Activated T-cell treated with anti-CD3 and anti-CD28 coated beads, Interleukin-2, amount 50 U/mL, for 1 hour (primary cell): Measurements from ENCODE around the gene NUP93.

ENCODE experiments used
- DNase-seq: peaks from one replicate; pipeline ENCODE4 v3.0.0-alpha.2; 2020

Gene NUP93

DNA sequence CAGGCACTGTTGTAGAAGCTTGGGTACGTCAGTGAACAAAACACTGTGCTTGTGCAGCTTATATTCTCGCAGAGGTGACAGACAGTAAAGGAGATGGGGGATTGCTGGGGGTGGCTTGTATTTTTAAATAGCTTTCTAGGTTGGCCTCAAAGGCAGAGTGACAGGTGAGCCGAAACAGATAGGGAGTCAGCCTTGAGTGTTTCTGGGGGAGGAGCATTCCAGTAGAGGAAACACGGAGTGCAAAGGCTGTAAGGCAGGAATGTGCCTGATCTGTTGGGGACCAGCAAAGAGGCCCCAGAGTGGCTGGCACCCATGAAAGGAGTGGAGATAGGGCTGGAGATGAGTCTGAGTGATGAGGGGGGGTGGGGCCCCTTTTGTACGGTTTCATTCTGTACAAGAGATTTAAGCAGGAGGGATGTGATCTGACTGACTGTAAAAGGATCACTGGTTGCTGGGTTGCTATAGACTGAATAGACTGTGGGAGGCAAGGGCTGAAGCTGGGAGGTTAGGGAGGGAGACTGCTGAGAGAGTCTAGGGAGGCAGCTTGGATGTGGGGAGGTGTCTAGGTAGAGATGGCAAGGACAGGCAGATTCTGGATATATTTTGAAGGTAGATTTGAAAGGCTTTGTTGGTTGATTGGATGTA is 15.2 kb downstream of the NUP93 start:
- DNase-seq = no peak

DNA sequence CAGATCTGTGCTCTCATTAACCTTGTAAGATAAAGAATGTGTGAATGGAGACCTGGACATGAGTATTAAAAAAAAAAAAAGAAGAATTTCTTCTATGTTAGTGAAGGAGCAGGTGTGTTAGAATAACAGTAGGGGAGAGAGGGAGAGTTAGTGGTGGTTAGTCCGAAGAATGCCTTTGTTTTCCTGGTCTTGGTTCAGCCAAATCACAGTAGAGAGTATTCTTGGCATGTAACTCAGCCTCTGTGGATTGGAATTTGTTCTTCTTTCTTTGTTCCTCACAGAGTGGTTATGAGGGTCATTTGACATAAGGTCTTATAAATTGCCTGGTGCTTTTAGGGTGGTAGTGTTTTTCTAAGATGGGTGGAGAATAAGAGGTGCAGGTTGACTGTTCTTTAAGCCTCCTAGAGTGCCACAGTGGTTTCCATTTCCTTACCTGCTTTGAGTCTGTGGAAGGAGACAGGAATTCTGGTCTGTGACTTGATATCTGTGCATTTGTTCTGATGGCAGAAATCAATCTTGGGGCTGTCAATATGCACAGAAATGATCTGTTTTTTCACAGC is 17.6 kb downstream of the NUP93 start:
- DNase-seq = no peak

DNA sequence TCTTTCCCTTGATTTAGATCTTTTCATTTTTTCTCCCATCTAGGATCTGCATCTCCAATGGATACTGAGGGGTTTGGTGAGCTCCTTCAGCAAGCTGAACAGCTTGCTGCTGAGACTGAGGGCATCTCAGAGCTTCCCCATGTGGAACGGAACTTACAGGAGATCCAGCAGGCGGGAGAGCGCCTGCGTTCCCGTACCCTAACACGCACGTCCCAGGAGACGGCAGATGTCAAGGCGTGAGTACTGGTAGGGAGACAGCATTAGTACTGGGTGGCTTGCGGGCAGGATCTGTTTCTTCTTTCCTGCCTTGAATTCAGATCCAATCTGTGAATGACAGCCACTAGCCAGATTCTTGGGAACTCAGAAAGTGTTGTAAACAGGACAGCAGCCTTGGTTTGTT is 18.3 kb downstream of the NUP93 start:
- DNase-seq = no peak

DNA sequence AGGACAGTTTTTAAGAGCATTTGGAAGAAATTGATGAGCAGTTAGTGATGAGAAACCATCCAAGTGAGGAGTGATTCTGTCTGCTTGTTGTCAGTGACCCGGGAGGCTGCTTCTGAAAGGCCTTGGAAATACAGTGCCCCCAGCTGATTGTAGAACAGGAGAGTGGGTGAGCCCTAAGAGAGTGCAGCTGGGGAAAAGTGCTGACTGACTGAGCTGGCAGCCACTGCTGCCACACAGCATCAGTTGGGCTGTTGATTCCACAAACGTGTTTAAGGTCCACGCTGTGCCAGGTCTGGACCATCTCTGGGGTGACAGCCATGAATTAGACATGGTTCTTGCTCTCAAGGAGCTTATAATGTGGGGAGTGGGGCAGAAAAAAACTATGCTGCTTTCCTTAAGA is 18.9 kb downstream of the NUP93 start:
- no peak for DNase-seq

DNA sequence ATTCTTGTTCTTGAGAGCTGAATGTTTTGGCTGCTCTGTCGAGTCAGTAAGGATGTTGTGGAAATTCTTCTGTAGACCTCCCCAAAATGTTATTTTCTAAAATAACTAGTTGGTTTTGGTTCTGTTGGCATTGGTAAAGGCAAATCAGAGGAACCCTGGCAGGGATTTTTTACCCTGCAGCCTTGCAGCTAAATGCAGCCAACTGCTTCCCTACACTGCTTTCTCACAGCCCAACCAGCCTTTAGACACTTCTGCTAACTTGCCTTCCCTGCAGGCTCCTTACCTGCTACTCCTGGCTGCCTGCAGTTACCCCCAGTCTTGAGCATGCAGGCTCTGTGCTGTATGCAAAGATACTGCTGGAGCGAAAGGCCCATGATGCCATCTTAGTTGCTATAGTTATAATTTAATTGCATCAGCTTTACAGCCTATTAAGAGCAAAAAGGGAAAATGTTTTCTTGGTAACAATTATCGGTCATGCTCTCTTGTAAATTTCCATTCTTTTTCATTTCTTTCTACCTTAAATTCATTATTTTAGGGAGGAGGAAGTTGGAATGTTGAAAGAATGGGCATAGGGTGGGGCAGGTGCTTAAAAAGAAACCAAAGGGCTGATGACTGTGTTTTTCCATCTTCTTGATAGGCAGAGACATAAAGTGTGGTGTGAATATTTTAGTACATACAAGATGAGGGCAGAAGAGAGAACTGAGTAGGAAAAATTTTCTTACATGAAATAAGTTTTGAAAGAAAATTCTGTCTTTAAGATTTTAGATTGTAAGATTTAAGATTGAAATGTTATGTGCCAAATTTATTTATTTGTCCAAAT is 20.0 kb downstream of the NUP93 start:
- no peak for DNase-seq

DNA sequence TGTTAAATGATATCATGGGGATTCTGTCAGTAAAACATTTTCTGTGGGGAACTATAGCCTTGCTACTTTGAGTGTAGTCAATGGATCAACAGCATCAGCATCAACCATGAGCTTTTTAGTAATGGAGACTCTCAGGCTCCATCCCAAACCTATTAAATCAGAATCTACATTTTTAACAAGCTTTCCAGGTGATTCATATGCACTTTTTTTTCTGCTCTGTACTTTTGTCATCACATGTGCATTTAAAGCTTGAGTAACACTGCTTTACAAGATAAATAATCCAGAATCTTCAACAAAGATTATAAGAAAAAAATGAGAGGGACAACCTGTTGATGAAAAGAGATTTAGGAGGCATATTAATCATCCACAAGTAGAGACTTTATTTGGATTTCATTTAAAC is 23.5 kb downstream of the NUP93 start:
- no peak for DNase-seq

DNA sequence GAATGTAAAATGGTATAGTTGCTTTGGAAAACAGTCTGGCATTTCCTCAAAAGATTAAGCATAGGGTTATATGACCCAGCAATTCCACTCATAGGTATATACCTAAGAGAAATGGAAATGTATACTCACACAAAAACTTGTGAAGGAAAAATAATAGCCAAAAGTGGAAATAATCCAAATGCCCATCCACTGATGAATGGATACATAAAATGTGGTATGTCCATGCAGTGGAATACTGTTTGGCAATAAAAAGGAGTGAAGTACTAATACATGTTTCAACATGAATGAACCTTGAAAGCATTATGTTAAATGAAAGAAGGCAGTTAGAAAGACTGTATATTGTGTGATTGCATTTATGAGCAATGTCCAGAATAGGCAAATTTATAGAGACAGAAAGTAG is 25.1 kb downstream of the NUP93 start:
- no peak for DNase-seq

DNA sequence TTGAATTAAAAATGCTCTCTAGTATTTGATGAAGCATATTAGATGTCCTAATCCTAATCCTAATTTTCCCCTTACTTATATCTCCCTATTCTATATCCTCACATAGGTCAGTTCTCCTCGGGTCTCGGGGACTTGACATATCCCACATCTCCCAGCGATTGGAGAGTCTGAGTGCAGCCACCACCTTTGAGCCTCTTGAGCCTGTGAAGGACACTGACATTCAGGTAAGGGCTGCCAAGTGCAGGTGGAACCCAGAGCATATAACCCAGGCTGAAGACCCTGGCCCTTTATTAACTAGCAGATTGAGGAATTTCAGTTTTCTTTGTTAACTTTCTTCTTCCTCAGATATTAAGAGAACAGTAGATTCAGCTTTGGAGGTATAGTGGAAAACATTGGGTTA is 28.5 kb downstream of the NUP93 start:
- no peak for DNase-seq

DNA sequence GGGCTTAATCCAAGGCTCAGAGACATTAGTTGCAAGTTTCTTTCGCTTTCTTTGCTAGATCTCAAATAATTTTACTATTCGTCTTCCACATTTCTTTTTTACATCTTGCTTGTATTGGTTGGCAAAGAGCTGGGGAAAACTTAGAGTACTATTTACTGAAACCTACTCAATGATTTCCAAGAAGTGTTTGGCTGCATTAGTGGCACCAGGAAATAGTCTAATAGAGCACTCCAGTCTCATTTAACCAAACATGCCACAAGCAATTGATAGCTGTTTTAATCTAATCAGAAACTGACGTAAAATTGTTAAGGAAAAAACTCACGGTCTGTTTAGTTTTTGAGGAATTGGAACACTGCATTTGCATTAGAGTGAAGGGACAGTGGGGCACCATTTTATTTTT is 29.0 kb downstream of the NUP93 start:
- DNase-seq = no peak

DNA sequence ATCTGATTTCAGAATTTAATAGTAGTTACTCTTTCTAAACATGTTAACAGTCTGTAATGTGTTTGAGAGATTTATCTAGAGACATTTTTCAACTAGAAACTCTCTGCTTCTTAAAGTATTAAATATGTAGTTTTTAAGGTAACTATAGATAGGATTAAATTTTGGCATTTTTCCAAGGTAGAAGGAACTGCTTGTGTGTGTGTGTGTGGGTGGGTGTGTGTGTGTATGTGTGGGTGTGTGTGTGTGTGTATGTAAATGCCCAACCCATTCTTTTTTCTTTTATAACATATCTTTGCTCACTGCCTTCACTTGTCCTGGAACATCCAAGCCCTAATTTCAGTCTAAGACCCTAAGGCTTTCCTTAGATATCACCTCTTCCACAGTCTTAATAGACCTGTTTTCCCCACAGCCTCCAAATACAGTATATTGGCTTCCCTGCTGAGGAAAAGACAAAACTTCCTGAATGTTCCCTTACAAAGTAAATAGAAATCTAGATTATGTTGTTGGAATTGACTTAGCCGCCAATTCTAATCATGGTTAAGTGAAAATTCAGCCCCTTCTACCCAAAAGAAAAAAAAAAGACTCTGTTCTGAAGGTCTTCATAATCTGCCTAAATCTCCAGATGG is 33.5 kb downstream of the NUP93 start:
- DNase-seq = no peak

DNA sequence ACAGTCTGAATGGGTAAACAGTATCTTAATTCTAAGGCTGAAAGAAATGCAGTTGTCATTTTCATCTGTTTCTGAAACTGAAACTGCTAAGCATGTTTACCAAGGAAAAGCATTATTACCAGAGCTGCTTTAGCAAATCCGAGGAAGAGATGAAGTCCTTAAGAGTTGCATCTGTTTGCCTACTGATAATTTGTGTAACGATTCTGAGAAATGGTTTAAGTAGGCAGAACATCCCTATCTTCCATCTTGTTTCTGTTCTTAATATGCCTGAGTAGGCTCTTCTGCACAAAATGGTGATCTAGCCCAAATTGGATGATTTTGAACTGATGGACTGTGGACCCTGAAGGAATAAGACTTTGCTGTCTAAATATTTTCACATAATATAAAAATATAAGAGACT is 34.9 kb downstream of the NUP93 start:
- no peak for DNase-seq

DNA sequence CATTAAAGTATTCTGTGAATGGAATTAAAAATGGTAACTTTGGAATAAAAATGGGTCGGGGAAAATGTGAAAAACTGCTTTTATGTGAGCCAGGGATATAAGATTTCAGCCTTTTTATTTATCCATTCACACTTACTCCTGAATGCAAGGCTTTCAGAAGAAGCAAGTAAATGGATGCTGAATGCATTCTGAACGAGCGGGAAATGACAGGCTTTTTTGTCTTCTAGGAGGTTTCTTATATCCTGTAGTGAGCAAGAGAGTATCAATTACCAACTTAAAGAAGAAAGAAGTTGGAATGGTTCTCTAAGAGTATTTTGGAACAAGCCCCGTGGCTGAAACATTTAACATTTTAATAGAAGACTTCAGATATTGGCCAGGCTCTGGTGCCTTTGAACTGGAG is 36.0 kb downstream of the NUP93 start:
- DNase-seq = no peak

DNA sequence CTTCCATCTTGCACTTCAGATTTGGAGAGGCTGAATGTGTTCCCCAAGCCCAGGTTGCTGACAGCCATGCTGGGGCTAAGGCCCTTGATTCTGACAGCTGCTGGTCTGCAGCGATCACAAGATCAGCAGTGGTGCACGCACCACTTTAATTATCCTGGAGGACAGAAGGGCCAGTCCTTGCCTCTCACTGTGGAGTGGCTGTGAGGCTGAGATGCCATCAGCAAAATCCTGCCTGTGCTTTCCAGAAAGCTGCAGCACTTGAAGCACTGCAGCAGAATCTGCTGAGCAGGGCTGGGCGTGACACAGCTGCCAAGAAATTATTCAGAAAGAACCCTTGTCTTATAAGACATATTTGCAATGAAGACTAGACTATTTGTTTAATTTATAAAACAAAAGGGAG is 37.1 kb downstream of the NUP93 start:
- DNase-seq = no peak

DNA sequence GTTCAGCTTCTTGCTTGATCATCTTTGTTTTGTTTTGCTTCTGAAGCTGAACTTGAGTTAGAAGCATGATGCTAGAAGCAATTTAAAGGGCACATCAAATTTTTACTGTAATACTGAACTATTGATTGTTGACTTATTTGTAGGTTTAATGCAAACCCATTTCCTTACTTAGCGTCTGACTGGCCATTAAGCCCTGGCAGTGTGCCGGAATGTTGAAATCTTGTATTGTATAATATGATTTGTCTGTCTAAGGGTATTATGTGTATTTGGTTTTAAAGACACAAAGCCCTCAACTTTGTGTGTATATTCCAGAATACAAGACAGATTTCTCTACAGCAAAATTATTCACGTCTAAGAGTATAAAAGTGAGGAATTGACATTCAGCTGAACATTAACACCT is 39.7 kb downstream of the NUP93 start:
- DNase-seq = no peak

DNA sequence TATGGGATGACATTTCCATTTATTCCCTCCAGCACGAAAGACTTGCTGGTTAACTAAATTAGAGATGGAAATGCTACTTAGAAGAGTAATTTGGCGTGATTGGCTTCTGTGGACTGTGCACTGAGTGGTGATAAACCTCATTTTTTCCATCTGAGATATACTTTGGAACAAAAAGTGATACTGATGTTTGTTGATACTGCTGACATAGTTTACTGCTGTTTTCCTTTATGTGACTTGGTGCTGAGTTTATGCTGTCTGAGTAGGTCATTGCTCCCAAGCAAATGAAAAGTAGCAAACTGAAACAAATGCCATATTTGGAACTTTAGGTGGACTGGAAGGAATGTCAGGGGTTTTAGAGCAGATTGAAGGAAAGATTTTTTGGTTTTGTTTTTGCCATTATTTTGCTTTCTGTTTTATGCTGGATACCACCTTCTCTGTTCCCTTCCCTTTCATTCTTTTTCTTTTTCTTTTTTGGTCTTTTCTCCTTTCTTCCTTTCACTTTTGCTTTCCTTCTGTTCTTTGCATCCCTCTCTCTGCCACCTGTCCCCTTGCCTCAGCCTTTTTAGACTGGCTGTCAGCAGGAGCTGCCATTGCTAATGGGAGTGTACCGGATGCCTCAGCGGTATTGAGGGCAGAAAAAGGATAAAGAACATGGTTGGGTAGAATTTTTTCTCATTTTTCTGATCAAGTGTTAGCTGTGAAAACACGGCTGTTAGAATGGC is 41.8 kb downstream of the NUP93 start:
- no peak for DNase-seq

DNA sequence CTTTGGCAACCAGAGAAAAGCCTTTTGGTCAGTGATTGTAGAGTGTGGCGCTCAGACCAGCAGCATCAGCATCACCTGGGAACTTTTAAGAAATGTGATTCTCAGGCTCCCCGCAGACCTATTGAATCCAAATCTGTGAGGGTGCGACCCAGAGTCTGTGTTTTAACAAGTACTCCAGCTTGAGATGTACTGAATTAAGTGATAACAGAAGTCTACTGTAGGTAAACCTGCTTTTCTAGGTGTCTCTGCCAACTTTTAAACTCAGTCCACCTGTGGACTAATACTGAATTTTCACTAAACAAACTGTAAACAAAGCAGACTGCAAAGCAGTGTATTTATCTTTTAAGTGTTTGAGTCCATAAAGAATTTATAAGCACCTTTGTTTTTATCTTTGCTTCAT is 43.6 kb downstream of the NUP93 start:
- no peak for DNase-seq

DNA sequence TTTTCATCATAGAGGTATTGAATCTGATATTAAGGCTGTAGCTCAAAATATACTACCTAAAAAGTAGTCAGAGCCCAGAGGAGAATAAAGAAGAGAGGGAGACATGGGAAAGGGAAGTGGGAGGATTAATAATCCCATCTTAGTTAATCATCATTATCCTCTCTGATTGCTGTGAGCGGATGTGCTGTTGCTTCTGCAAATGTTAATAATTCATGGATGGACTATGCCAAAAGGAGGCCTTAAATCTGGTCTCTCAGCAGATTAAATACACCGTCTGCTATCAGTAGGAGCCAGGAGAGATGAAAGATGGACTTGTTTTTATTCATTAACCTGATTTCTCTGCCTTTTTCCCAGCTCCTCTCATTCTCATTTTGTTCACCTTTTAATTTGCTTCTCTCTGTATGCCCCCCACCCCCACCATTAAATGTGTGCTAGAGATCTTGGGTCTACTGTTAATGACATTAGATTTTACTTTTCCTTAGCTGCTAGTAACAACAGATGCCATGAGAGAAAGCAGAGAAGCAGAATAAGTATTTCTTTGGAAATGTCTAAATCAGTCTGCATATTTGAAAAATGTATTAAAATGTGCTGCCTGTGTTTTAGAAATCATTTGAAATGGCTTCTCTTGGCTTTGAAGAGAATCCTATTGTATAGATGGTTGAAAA is 44.2 kb downstream of the NUP93 start:
- no peak for DNase-seq

DNA sequence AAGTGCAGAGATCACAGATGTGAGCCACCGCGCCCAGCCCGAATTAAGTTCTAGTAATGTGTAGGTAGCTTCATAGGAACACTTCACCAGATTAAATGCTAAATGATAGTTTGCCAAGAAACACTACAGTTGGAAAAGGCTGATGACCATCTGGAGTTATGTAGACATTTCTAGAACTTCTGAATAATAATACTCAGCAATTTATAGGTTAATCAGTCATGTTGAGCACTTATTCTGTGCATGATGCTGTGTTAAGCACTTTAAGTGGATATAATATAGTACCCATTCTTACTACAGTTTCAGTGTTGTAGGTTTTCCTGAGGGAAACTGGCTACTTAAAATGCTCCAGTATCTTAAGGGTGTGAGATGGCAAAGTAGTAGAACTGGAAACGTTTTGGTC is 45.2 kb downstream of the NUP93 start:
- no peak for DNase-seq

DNA sequence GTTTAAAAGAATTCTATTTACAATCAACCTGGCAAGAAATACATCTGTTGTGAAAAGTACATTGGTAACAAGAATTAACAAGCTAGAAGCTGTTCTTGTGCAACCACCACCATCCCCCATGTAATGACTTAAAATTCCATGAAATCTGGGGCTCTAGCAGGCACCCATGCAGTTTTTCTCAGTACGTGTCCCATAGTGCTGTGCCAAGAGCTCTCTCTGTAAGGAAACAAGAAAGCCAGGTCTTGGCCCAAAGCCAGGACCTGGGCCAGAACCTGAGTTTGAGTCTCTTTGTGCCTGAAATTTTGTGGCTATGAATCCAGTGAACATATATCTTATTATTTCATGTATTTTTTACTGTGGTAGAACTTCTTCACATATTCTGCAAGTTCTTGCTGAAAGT is 46.6 kb downstream of the NUP93 start:
- DNase-seq = no peak

DNA sequence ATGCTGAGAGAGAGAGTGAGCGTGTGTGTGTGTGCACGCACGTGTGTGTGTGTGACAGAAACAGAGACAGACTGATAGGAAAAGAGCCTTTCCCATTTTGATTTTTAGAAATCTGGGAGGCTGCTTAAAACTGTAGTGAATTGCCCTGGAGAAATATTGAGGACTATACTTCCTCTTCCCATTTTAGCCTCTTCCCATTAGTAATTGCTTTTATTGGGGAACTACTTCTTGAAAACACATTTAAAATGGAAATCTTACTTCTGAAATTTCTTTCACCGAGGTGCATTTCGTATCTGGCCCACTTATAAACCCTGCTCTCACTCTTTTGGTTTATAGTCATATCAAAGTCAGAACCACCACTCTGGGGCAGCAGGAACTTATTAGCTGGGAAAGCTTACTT is 47.1 kb downstream of the NUP93 start:
- DNase-seq = no peak

DNA sequence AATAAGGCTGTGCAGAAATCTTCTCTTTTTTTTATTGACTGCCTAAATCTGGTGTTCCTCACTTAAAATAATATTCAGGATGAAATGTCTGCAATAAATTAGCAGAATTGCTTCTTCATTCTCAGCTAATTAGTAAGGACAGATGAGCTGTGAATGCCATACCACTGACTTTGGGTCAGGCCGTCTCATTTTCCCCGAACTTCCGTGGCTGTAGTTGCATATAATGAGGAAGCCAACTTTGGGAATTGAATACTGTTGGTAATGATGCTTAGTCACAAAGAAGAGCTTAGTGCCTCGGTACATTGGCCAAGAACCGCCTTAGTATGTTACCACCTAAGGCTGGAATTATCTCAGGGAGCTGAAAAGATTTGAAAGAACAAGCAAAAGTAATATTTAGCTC is 47.6 kb downstream of the NUP93 start:
- no peak for DNase-seq

DNA sequence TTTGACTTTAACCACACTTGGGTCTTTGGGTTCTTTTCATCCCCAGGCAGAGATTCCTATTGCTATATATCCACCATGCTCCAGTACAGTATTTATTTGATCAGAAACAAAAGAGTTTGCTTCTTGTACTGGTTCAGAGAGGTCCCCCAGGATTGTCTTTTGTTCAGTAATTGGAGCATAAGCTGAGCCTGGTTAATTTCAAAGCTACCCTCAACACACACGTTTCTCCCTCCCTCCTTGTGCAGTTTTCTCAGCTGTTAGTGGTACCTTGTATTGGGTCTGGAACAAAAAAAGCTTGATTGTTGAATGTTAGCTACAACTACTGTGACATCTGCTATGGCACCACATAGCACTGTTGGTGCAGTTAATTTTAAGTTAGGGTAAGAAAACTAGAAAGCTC is 50.0 kb downstream of the NUP93 start:
- DNase-seq = no peak

DNA sequence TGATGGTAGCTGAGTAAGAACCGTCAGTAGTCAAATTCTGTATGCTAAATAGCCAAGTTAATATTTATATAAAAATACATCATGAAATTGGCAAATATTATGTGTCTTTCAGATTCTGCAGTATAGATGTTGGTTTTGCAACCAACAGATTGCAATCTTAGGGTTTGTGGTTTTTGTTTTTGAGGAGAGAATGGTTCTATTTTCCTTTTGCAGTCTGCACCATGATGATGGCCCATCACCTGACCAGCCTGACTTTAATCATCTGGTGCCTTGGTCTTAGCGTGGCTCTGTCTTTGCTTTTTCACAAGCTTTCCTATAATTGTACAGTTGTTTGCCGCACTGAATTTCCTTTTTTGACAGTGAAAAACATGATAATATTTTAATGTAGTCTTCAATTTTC is 50.7 kb downstream of the NUP93 start:
- DNase-seq = no peak
